HepG2 (cell line): ENCODE data around the gene TBC1D14.

Source experiments
- FOXM1 ChIP-seq: sonication (generic); formaldehyde crosslinking; IDR thresholded peaks from 2 replicates; pipeline ENCODE4 v1.5.0; 2020; ENCODE audit warnings: missing genetic modification reagents
- GATAD1 ChIP-seq: IDR thresholded peaks from 2 replicates; pipeline ENCODE4 v1.6.1; 2016; ENCODE audit warnings: missing genetic modification reagents, missing compliant biosample characterization
- HMG20A ChIP-seq: IDR thresholded peaks from 2 replicates; pipeline ENCODE4 v1.6.1; 2016; ENCODE audit warnings: borderline replicate concordance
- JUND ChIP-seq: sonication (generic); formaldehyde crosslinking; IDR thresholded peaks from 2 replicates; pipeline ENCODE4 v1.8.0; 2022; ENCODE audit warnings: mild to moderate bottlenecking, missing genetic modification reagents
- MXI1 ChIP-seq: IDR thresholded peaks from 3 replicates; pipeline ENCODE4 v1.6.1; 2012; ENCODE audit warnings: low read depth, low read length, inconsistent platforms, borderline replicate concordance
- PRMT3 ChIP-seq: sonication (generic); formaldehyde crosslinking; IDR thresholded peaks from 2 replicates; pipeline ENCODE4 v1.8.1; 2022; ENCODE audit warnings: low read depth, mild to moderate bottlenecking, moderate library complexity, missing genetic modification reagents, borderline replicate concordance
- TF ChIP-seq, protein P1 (sequence below): IDR thresholded peaks from 2 replicates; pipeline ENCODE4 v1.6.1; 2012; ENCODE audit warnings: inconsistent platforms
- TF ChIP-seq, protein P2 (sequence below): sonication (generic); formaldehyde crosslinking; IDR thresholded peaks from 2 replicates; pipeline ENCODE4 v1.5.1; 2020; ENCODE audit warnings: missing genetic modification reagents, mild to moderate bottlenecking, borderline replicate concordance
- TF ChIP-seq, protein P3 (sequence below): sonication (generic); formaldehyde crosslinking; IDR thresholded peaks from 2 replicates; pipeline ENCODE4 v1.4.0; 2020; ENCODE audit warnings: missing genetic modification reagents

GRCh38 chr4:6888506-6889071, 21.0 kb upstream of the TBC1D14 start:
- TF ChIP-seq JUND (CRISPR knock-in tag) (no peak), HMG20A (CRISPR knock-in tag) (no peak), FOXM1 (no peak), PRMT3 (CRISPR knock-in tag) (no peak), GATAD1 (CRISPR knock-in tag) (no peak), MXI1 (no peak)
- TF ChIP-seq, protein P1, sequence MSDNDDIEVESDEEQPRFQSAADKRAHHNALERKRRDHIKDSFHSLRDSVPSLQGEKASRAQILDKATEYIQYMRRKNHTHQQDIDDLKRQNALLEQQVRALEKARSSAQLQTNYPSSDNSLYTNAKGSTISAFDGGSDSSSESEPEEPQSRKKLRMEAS: no peak
- TF ChIP-seq, protein P2, sequence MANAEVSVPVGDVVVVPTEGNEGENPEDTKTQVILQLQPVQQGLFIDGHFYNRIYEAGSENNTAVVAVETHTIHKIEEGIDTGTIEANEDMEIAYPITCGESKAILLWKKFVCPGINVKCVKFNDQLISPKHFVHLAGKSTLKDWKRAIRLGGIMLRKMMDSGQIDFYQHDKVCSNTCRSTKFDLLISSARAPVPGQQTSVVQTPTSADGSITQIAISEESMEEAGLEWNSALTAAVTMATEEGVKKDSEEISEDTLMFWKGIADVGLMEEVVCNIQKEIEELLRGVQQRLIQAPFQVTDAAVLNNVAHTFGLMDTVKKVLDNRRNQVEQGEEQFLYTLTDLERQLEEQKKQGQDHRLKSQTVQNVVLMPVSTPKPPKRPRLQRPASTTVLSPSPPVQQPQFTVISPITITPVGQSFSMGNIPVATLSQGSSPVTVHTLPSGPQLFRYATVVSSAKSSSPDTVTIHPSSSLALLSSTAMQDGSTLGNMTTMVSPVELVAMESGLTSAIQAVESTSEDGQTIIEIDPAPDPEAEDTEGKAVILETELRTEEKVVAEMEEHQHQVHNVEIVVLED (CRISPR knock-in tag): no peak
- TF ChIP-seq, protein P3, sequence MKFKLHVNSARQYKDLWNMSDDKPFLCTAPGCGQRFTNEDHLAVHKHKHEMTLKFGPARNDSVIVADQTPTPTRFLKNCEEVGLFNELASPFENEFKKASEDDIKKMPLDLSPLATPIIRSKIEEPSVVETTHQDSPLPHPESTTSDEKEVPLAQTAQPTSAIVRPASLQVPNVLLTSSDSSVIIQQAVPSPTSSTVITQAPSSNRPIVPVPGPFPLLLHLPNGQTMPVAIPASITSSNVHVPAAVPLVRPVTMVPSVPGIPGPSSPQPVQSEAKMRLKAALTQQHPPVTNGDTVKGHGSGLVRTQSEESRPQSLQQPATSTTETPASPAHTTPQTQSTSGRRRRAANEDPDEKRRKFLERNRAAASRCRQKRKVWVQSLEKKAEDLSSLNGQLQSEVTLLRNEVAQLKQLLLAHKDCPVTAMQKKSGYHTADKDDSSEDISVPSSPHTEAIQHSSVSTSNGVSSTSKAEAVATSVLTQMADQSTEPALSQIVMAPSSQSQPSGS (CRISPR knock-in tag): no peak
